ENCODE results near the gene ACSL3. TPM values are rescaled to one million over a fixed set of nuclear protein-coding genes. Genes with fewer than 3 reads are reported as not detected.

Gene ACSL3
- total and polyA plus RNA-seq, 4 donors = 22.2 to 154 (median 59.2) TPM

DNA sequence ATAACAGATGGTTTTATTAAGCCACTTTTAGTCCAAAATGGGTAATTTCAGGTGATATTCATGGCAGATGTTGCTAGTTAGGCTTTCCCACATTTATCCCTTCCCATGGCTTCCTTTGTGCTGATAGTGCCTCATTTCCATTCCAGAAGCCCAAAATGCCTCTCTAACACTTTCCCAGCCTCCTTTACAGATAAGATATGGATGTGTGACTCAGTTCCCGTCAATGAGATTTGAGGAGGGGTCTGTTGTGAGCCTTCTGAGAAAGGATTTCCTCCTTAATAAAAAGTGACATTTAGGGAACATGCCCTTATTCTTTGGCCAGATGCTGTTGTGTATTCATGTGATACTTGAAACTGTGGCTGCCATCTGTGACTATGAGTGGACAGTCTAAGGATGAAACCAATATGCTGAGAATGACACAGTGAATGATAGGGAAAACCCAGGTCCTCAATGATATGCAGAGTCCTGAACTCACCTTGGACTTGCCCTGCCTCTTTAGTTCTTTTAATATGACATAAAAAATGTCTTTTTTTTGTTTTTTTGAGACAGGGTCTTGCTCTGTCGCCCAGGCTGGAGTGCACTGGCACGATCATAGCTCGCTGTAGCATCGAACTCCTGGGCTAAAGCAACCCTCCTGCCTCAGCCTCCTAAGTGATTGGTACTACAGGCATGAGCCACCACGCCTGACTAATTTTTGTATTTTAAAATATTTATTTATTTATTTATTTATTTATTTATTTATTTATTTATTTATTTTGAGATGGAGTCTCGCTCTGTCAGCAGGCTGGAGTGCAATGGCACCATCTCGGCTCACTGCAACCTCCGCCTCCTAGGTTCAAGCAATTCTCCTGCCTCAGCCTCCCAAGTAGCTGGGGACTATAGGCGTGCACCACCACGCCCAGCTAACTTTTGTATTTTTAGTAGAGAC is 5.8 kb upstream of the ACSL3 start:
- WGBS, 2 donors = 94 to 97% methylated on average over 11 of the region's 11 CpGs
- ATAC-seq (ENCODE audit: insufficient read depth, low FRiP score) = no peak
- Histone ChIP-seq H3K9me3 (ENCODE audit: control insufficient read depth in 4 of 4, insufficient read depth in 3 of 4, low read length in 3 of 4) (no peaks in the 10 kb centered on the region), H3K4me3 (no peak overlapping the region), H3K27me3 (ENCODE audit: control insufficient read depth in 3 of 3, insufficient read depth in 3 of 3, low read length in 2 of 3) (no peaks in the 10 kb centered on the region), H3K36me3 (ENCODE audit: control insufficient read depth in 4 of 4, insufficient read depth in 4 of 4, low read length in 4 of 4) (no peaks in the 10 kb centered on the region), H3K9ac (ENCODE audit: insufficient read depth in 1 of 2, low read length in 2 of 2) (no peak overlapping the region), H3K4me1 (ENCODE audit: control insufficient read depth in 5 of 5, insufficient read depth in 5 of 5, low read length in 5 of 5) (peaks cover 0 to 6% (median 5%) of the 10 kb centered on the region in 5 donors), H3K27ac (ENCODE audit: low read depth in 1 of 2, low read length in 1 of 2) (no peak overlapping the region)
- no peak for DNase-seq
- TF ChIP-seq, protein P1, sequence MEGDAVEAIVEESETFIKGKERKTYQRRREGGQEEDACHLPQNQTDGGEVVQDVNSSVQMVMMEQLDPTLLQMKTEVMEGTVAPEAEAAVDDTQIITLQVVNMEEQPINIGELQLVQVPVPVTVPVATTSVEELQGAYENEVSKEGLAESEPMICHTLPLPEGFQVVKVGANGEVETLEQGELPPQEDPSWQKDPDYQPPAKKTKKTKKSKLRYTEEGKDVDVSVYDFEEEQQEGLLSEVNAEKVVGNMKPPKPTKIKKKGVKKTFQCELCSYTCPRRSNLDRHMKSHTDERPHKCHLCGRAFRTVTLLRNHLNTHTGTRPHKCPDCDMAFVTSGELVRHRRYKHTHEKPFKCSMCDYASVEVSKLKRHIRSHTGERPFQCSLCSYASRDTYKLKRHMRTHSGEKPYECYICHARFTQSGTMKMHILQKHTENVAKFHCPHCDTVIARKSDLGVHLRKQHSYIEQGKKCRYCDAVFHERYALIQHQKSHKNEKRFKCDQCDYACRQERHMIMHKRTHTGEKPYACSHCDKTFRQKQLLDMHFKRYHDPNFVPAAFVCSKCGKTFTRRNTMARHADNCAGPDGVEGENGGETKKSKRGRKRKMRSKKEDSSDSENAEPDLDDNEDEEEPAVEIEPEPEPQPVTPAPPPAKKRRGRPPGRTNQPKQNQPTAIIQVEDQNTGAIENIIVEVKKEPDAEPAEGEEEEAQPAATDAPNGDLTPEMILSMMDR (IDR thresholded peaks at IDR 0.05; ENCODE audit: control extremely low read depth, extremely low read depth) = no peak

DNA sequence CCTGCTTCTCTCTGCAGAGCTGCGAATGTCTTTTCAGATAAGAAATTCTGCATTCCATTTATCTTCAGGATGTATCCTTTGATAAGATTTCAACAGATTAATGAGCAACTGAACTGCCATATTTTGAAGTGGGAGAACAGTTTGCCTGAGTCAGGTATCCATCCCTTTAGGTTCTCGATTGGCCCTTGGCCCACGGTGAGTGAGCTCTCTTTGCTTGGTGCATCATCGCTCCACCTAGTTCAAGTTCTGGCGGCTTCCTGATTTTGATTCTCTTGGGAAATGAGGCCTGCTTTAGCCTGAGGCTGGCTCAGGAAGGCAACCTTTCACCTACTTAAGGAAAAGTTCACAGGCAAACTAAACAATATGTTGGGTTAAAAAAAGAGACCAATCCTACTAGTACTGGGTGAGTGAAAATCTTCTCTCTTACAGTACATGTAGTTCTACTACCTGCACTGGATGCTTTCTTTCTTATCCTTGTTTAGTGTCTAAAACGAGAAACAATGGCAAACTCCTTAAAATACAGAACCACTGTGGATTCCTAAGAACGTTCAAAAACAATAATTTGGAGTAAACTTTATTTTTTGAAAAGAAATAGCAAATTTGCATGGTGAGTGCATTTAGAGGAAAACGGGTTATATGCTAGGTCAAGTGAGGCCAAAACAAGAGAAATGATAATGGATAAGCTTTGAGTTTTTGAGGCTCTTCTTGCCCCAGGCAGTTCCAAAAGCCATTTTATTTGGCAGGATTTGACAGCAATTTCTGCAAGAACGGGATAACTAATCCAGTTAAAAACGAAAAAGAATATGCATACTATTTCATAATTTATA is 837 bp upstream of the ACSL3 start:
- peak; percentile 28 to 75 (median 57) for DNase-seq
- H3K27me3 ChIP-seq (ENCODE audit: control insufficient read depth in 3 of 3, insufficient read depth in 3 of 3, low read length in 2 of 3) = no peaks in the 10 kb centered on the region
- no peaks in the 10 kb centered on the region for H3K9me3 ChIP-seq (ENCODE audit: control insufficient read depth in 4 of 4, insufficient read depth in 3 of 4, low read length in 3 of 4)
- no peak for ATAC-seq (ENCODE audit: insufficient read depth, low FRiP score)
- H3K4me3 ChIP-seq = no peak overlapping the region
- peak overlapping the region; percentile 26 to 49 for H3K27ac ChIP-seq (ENCODE audit: low read depth in 1 of 2, low read length in 1 of 2)
- no peaks in the 10 kb centered on the region for H3K36me3 ChIP-seq (ENCODE audit: control insufficient read depth in 4 of 4, insufficient read depth in 4 of 4, low read length in 4 of 4)
- peaks cover 7 to 34% (median 20%) of the 10 kb centered on the region in 5 donors for H3K4me1 ChIP-seq (ENCODE audit: control insufficient read depth in 5 of 5, insufficient read depth in 5 of 5, low read length in 5 of 5)
- TF ChIP-seq, protein P1 (IDR thresholded peaks at IDR 0.05; ENCODE audit: control extremely low read depth, extremely low read depth) = no peak
- WGBS, 2 donors = 23 to 30% methylated on average over 10 of the region's 10 CpGs
- peak overlapping the region; percentile 16 to 50 for H3K9ac ChIP-seq (ENCODE audit: insufficient read depth in 1 of 2, low read length in 2 of 2)

DNA sequence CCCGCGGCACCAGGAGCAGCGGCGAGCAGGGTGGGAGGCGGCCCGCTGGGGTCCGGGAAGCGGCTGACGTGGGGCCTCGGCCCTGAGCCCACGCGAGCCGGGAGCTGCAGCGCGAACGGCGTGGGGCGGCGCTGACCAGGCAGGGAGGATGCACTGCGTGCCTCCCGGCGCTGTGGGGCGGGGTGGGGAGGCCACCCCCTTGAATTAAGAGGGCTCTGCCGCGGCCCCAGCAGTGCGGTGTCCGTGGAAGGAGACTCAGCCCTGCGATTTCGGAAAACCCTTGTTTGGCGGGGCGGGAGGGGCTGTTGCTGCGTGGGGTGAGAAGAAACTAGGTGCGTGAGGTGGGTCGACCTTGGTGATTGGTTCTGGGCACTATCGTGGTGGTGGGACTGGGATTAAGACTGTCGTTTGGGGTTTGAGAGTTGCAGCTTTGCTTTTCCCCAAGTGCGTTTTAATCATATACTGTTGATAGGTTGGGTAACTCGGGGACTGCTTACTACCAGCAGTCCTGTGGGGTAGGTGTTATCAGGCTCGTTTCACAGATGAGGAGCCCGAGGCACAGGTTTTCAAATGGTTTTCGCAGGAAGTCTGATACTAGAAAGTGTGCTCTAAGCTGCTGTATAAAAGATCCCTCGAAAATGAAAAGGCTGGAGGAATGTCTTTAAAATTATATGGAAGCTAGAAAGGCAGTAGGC is 722 bp downstream of the ACSL3 start:
- Histone ChIP-seq H3K4me3 (peak overlapping the region; percentile 87), H3K36me3 (ENCODE audit: control insufficient read depth in 4 of 4, insufficient read depth in 4 of 4, low read length in 4 of 4) (no peaks in the 10 kb centered on the region), H3K27ac (ENCODE audit: low read depth in 1 of 2, low read length in 1 of 2) (peak overlapping the region; percentile 94 to 98), H3K4me1 (ENCODE audit: control insufficient read depth in 5 of 5, insufficient read depth in 5 of 5, low read length in 5 of 5) (peaks cover 7 to 34% (median 20%) of the 10 kb centered on the region in 5 donors), H3K9ac (ENCODE audit: insufficient read depth in 1 of 2, low read length in 2 of 2) (peak overlapping the region; percentile 69 to 85), H3K27me3 (ENCODE audit: control insufficient read depth in 3 of 3, insufficient read depth in 3 of 3, low read length in 2 of 3) (no peaks in the 10 kb centered on the region), H3K9me3 (ENCODE audit: control insufficient read depth in 4 of 4, insufficient read depth in 3 of 4, low read length in 3 of 4) (no peaks in the 10 kb centered on the region)
- TF ChIP-seq, protein P1 (IDR thresholded peaks at IDR 0.05; ENCODE audit: control extremely low read depth, extremely low read depth) = no peak
- ATAC-seq (ENCODE audit: insufficient read depth, low FRiP score) (peak; percentile 48), DNase-seq (peak; percentile 38 to 44 (median 42))
- 1% methylated on average over 35 to 42 of the region's 42 CpGs for WGBS, 2 donors

Measured in lung (tissue), 12 donors.